Measurements from ENCODE around the gene NDUFS7. TPM values are rescaled to one million over a fixed set of nuclear protein-coding genes. Genes with fewer than 3 reads are reported as not detected.

NDUFS7 gene
- total RNA-seq, 1 donor from 2014 or later = 109 TPM

DNA sequence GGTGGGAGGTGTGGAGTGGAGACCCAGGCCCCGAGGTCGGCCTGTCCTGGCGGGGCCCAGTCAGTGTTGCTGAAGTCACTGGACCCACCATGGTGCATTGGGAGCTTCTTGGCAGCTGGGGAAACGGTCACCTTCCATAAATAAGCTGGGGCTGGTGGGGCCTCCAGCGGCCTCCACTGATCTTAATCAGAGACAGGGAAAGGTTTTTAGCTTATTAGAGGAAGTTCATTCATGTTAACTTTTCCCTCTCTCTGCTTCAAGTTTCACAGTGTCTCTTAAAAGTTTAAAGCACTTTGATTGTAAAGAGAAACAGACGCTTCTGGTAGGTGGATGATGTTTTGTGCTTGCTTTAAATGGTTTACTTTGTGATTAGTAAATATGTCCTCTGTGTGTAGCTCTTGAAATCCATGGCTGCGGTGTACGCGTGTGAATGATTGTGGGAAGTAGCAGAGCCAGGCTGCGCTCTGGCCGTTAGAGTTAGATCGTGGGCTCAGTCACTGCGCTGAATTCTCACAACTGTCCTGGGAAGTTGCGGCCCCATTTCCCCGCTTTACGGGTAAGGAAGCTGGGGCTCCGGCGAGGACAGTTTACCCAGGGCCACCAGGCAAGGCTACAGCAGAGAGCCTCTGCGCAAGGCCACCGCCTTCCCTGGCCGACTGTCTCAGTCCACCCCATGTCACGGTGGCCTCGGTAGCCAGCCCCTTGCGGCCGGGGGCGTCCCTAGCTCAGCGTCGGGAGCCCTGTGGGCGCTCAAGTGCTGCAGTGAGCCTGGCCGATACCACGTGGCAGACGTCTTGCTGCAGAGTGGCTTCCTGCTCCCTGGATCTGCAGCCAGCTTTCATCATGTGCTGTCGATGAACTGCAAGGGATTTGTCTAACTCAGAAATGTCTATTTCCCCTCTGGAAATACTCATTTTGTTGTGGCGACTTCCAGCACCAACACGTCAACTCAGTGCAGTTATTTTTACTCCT is 16.5 kb upstream of the NDUFS7 start:
- TF ChIP-seq, protein P1, sequence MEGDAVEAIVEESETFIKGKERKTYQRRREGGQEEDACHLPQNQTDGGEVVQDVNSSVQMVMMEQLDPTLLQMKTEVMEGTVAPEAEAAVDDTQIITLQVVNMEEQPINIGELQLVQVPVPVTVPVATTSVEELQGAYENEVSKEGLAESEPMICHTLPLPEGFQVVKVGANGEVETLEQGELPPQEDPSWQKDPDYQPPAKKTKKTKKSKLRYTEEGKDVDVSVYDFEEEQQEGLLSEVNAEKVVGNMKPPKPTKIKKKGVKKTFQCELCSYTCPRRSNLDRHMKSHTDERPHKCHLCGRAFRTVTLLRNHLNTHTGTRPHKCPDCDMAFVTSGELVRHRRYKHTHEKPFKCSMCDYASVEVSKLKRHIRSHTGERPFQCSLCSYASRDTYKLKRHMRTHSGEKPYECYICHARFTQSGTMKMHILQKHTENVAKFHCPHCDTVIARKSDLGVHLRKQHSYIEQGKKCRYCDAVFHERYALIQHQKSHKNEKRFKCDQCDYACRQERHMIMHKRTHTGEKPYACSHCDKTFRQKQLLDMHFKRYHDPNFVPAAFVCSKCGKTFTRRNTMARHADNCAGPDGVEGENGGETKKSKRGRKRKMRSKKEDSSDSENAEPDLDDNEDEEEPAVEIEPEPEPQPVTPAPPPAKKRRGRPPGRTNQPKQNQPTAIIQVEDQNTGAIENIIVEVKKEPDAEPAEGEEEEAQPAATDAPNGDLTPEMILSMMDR (IDR thresholded peaks at IDR 0.05; ENCODE audit: insufficient read depth, low read length, severe bottlenecking) = no peak
- no peaks in the 10 kb centered on the region for H3K27me3 ChIP-seq (ENCODE audit: control insufficient read depth, insufficient read depth, low read length)
- FAIRE-seq (no peak), DNase-seq (ENCODE audit: low read depth) (no peak)
- H3K36me3 ChIP-seq (ENCODE audit: control insufficient read depth, insufficient read depth, low read length) = peaks cover 22% of the 10 kb centered on the region
- H3K4me3 ChIP-seq (ENCODE audit: low read depth, low read length) = no peak overlapping the region

DNA sequence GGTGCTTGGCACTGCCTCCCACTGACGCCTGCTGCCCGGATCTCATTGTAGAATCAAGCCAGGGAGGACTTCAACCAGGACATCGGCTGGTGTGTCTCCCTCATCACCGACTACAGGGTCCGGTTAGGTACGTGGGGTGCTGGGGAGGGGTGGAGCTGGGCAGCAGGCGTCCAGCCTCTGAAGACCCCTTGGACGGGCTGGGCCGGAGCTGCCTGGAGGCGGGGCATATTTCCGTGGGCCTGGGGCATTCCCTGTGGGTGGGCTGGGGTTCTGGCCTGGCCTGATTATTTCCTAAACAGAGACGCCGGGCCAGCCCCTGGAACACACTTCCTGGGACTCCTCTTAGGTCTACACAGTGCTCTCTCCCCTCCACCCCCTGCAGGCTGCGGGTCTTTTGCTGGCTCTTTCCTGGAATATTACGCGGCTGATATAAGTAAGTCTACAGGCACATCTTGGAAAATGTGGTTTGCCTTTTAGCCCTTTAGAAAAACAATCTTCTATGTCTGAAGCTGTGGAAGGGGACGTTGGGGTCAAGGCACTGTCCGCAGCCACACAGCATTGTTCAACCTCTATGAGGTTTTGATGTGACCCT is 14.4 kb upstream of the NDUFS7 start:
- no peaks in the 10 kb centered on the region for H3K27me3 ChIP-seq (ENCODE audit: control insufficient read depth, insufficient read depth, low read length)
- FAIRE-seq = no peak
- TF ChIP-seq, protein P1 (IDR thresholded peaks at IDR 0.05; ENCODE audit: insufficient read depth, low read length, severe bottlenecking) = no peak
- peaks cover 25% of the 10 kb centered on the region for H3K36me3 ChIP-seq (ENCODE audit: control insufficient read depth, insufficient read depth, low read length)
- DNase-seq (ENCODE audit: low read depth) = no peak
- H3K4me3 ChIP-seq (ENCODE audit: low read depth, low read length) = no peak overlapping the region

DNA sequence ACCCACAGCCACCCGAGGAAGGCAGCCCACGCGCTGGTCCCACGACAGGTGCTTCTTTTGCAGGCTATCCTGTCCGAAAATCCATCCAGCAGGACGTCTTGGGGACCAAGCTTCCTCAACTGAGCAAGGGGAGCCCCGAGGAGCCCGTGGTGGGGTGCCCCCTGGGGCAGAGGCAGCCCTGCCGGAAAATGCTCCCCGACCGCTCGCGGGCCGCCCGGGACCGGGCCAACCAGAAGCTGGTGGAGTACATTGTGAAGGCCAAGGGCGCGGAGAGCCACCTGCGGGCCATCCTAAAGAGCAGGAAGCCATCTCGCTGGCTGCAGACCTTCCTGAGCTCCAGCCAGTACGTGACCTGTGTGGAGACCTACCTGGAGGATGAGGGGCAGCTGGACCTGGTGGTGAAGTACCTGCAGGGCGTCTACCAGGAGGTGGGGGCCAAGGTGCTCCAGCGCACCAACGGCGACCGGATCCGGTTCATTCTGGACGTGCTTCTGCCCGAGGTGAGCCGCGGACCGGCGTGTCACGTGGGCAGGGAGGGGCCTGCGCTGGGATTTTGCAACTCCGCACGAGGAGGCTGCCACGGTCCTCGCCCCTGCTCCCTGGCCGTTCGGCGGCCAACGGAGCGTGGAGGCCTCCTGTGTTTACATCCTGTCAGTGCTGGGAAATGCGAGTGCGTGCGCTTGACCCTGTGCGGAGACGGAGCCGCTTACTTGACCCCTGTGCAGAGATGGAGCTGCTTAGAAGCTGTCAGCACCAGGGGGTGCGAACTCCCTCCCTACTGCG is 12.9 kb upstream of the NDUFS7 start:
- TF ChIP-seq, protein P1 (IDR thresholded peaks at IDR 0.05; ENCODE audit: insufficient read depth, low read length, severe bottlenecking) = no peak
- DNase-seq (ENCODE audit: low read depth) (no peak), FAIRE-seq (no peak)
- no peaks in the 10 kb centered on the region for H3K27me3 ChIP-seq (ENCODE audit: control insufficient read depth, insufficient read depth, low read length)
- peaks cover 27% of the 10 kb centered on the region for H3K36me3 ChIP-seq (ENCODE audit: control insufficient read depth, insufficient read depth, low read length)
- no peak overlapping the region for H3K4me3 ChIP-seq (ENCODE audit: low read depth, low read length)

DNA sequence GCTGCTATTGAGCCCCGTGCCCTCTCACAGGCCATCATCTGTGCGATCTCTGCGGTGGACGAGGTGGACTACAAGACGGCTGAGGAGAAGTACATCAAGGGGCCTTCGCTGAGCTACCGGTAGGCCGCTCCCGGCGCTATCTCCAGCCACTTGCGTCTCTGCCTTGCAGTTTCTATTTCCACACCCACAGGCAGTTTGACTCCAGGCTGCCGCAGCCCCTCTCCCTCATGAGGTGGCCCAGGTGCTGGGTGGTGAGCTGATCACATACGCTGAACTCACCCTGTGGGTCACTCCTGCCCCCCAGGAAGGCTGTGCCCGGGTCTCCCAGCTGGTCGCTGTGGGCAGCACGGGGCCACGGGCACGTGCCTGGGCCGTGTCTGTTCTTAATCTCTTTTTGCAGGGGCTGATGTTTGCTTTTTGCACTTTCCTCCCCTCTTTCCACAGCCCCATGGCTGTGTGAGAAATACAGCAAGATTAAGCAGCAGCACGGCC is 10.6 kb upstream of the NDUFS7 start:
- H3K36me3 ChIP-seq (ENCODE audit: control insufficient read depth, insufficient read depth, low read length) = peaks cover 19% of the 10 kb centered on the region
- TF ChIP-seq, protein P1 (IDR thresholded peaks at IDR 0.05; ENCODE audit: insufficient read depth, low read length, severe bottlenecking) = no peak
- no peak overlapping the region for H3K4me3 ChIP-seq (ENCODE audit: low read depth, low read length)
- no peaks in the 10 kb centered on the region for H3K27me3 ChIP-seq (ENCODE audit: control insufficient read depth, insufficient read depth, low read length)
- DNase-seq (ENCODE audit: low read depth) = no peak
- no peak for FAIRE-seq

DNA sequence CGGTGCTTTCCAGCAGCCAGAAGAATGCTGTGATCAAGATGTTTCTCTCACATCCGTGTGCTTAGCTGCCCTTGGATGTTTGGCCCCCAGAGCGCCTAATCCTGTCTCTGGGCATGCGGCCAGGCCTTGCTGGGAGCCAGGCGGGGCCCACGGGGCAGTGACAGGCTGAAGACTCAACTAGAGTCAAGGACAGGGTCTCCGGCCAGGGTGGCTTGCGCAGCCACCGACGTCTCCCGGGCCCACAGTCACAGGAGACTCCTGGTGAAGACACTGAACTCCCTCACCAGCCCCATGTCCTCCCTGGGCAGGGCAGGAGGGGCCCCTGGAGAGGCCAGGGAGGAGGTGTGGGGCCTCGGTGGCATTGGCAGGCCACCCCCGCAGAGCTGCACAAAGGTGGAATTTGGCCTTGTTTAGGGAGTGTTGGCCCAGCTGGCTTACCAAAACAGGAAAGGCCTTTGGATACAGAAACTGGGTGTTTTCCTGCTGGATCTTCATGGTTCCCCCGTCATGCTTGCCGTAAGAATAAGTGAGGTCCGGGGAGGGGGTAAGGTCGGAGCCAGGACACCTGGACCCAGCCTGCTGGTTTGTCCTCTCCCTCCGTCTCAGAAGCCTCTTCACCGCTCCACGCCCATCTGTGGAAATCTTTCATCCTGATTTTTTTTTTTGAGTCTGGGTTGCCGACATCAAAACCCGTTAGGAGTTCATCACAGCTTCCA is 10.0 kb upstream of the NDUFS7 start:
- DNase-seq (ENCODE audit: low read depth) = no peak

More for the DNA sequence above, 10.0 kb upstream of the NDUFS7 start:
- H3K36me3 ChIP-seq (ENCODE audit: control insufficient read depth, insufficient read depth, low read length) = peaks cover 16% of the 10 kb centered on the region
- TF ChIP-seq, protein P1 (IDR thresholded peaks at IDR 0.05; ENCODE audit: insufficient read depth, low read length, severe bottlenecking) = no peak
- no peak for FAIRE-seq
- H3K27me3 ChIP-seq (ENCODE audit: control insufficient read depth, insufficient read depth, low read length) = no peaks in the 10 kb centered on the region
- no peak overlapping the region for H3K4me3 ChIP-seq (ENCODE audit: low read depth, low read length)

Data from bronchial epithelial cell (primary cell).